HG03469 (cell line): ENCODE results near the gene MYO1D.
A peak's percentile ranks its signal among the peaks of the same experiment; 100 is the strongest.

ENCODE experiments used
- ATAC-seq: cut with Tn5 transposase; IDR thresholded peaks from one replicate; pipeline ENCODE4 v1.9.1; 2021; ENCODE audit warnings: mild to moderate bottlenecking, moderate library complexity, moderate number of reproducible peaks; ENCODE audit not compliant: unreplicated experiment

The MYO1D gene

DNA sequence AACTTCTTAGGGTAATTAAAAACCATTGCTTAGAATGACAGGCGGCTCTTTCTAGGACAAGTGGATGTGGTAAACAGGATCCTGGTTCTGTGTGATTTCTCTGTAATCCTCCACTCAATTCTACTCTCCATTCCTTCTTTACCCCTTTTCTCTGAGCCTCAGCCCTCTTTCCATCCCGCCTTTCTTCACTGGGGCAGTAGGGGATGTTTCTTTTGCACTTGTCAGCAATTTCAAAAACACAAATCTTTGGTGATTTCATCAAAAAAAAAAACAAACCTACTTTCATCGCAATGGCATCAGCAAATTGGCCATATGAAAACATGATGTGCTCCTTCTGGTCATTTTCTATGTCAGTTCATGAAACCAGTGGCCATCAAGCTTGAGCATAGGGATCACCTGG is 285.5 kb downstream of the MYO1D start:
- no peak for ATAC-seq

GRCh38 chr17:32590974-32591373 is 285.9 kb downstream of the MYO1D start:
- no peak for ATAC-seq

- ATAC-seq = no peak
Observed at GRCh38 chr17:32588982-32589381, 287.9 kb downstream of the MYO1D start.

- no peak for ATAC-seq
Observed at GRCh38 chr17:32588135-32588534, 288.8 kb downstream of the MYO1D start.

GRCh38 chr17:32586666-32587065 is 290.3 kb downstream of the MYO1D start:
- ATAC-seq = no peak

GRCh38 chr17:32584792-32585191 is 292.1 kb downstream of the MYO1D start:
- no peak for ATAC-seq

DNA sequence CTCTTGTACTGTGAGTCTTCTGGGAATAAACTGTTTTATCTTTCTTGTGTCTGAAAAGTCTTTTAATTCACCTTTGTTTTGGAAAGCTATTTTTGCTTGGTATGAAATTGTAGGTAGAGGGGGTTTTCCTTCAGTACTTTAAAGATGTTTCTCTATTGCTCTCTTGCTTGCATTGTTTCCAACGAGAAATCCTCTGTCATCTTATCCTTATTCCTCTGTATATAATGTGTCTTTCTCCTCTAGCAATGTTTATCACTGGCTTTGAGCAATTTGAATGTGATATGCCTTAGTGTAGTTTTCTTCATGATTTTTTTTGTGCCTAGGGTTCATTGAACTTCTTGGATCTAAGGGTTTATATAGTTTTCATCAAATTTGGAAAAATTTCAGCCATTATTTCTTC is 293.9 kb downstream of the MYO1D start:
- ATAC-seq = no peak

GRCh38 chr17:32575852-32576251 is 301.1 kb downstream of the MYO1D start:
- ATAC-seq = no peak

- no peak for ATAC-seq
Observed at GRCh38 chr17:32570081-32570396, 306.9 kb downstream of the MYO1D start.

DNA sequence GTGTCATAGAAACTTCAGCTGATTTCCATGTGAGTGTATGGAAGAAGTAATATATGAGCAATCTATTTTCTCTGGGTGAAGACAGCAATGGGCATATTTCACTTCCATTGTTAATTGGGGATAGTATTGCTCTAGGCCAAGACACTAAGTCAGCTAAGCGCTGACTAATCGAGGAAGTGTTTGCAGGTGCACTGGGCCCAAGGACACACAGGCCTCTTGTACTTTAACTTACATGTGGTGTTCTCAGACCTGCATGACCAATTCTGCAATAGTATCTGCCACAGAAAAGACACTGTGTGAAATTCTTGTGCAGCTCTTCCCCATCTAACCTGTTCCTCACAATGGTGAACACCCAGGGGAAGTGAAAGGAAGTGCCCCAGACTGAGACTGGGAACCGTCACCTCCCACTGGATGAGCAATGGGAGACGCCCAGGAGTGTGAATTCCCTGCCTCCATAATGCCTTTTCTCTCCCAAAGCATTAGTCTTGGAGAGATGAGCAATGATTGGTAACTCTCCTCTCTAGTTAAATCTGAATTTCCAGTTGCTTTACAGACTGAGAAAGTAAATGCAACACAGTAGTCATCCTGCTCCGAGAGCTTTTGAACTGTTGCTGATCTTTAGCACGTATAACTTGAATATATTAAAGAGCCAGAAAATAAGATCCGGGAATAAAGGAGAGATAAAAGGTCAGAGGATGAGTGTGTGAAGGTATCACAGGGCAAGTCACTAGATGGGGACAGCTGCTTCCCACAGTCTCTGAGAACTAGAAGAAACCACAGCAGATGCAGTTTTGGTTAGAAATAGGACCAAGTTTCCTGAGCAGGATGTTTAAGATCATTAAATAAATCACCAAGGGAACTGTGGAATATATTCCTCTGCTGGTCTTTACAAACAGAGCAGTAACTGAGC is 307.5 kb downstream of the MYO1D start:
- no peak for ATAC-seq

GRCh38 chr17:32568705-32569104 is 308.2 kb downstream of the MYO1D start:
- no peak for ATAC-seq

DNA sequence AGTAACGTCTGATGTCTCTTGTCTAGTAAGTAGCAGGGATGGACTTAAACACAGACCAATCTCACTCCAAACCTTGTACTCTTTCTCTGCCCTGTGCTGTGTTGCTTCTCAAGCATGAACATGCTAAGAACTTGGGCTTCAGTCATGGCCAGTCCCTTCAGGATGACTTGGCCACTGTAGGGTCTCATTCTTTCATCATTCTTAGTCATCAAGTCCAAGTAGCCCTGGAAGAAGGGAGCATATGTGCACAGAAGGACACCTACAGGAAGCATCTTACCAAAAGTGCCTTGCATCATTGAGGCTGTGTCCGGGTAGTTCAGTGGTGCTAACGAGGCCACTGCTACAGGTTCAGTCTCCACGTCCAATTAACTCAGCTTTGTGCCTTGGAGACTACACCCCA is 309.4 kb downstream of the MYO1D start:
- no peak for ATAC-seq

- ATAC-seq = no peak
Observed at GRCh38 chr17:32567086-32567485, 309.8 kb downstream of the MYO1D start.

DNA sequence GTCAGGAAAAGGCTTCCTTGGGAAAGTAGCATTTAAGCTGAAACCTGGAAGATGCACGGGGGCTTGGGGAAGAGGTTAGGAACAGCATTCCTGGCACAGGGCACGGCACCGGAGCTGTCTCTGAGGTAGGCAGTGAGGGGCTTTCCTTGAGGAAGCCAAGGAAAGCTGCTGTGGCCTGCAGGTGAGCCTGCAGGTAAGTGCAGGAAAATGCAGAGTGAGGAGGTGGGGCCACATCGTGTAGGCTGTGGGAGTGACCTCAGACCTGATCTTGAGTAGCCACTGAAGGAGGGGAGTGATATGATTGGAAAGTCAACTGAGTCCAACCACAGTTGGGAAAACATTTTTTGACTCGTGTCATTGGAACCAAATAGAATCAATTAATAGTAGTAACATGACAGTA is 310.6 kb downstream of the MYO1D start:
- no peak for ATAC-seq

GRCh38 chr17:32565401-32565800 is 311.5 kb downstream of the MYO1D start:
- no peak for ATAC-seq

- ATAC-seq = no peak
Observed at GRCh38 chr17:32564325-32564724, 312.6 kb downstream of the MYO1D start.

DNA sequence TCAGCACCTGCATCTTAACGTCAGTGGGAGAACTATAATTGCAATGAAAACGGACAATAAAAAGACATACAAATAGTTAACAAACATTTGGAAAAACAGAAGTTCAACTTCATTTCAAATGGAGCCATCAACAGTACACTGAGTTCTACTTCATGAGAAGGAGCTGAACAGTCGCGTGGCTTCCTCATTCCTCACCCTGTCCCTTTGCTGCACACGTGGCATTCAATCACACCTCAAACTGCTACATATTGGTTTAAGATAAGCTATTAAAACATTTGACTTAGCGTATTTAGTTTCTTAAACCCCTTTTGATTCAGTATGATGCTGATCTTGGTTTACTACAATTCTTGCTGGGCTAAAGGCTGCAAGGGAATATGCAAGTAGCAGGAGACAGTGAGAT is 313.3 kb downstream of the MYO1D start:
- ATAC-seq = no peak

- peak; percentile 68 for ATAC-seq
Observed at GRCh38 chr17:32558997-32559650, 317.8 kb downstream of the MYO1D start.

GRCh38 chr17:32558326-32558955 is 318.5 kb downstream of the MYO1D start:
- ATAC-seq = no peak

GRCh38 chr17:32555611-32556310 is 321.2 kb downstream of the MYO1D start:
- no peak for ATAC-seq

GRCh38 chr17:32553168-32553567 is 323.8 kb downstream of the MYO1D start:
- ATAC-seq = no peak
